Embryonic facial prominence (tissue), 1 donor: ENCODE measurements around the gene SDR39U1.

ENCODE experiments used
- DNase-seq: peaks from one replicate; pipeline ENCODE4 v3.0.0-alpha.2; 2016; ENCODE audit errors: extremely low spot score

Gene SDR39U1

DNA sequence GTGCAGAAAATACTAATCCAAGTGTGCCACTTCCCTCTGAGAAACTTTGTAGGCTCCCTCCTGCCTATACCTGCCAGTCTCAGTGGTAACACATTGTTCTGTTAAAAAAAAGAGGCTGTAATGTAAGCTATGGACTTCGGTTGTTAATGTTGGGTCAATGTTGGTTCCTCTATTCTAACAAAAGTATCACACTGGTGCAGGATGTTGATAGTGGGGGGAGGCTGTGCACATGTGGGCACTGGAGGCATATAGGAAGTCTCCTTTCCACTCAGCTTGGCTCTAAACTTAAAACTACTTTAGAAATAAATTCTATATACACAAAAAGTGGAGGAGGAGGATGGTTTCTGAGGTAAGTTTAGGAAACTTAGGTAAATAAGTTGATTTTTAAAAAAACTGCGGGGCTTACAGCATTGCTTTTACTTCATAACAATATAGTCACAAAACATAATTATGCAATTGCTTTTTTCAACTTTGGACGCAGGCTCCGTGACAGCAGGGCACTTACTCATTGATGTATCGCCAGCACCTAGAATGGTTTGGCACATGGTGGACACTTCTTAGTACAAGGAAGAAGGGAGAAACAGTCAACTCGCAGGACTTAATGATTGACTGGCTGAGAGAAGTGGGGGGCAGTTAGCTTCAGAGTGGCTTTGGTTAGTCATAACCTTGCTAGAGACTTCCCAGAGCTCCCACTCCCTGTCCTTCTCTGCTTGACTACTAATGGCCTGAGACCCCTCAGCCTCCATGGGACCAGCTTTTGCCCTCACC, 51.7 kb downstream of the SDR39U1 start:
- no peak for DNase-seq
